Spleen (tissue), 11 donors: ENCODE data around the gene PXK. TPM values are rescaled to one million over a fixed set of nuclear protein-coding genes. Genes with fewer than 3 reads are reported as not detected.
A peak's percentile ranks its signal among the peaks of the same experiment; 100 is the strongest.
"Not testable (repeated sequence)": the region's sequence is repeated elsewhere in the genome, so short reads cannot be mapped to it uniquely, and the experiment has no call there.

ENCODE experiments used
- DNase-seq: peaks from one replicate; pipeline ENCODE4 v3.0.0-alpha.2; 2020
- H3K27ac ChIP-seq, 8 donors: fragments of 200-600 bp; sonication (generic) in 7 of 8; 1 replicate in 4 of 8; 2 replicates in 4 of 8; pipeline versions ENCODE4 v1.5.0 to v1.8.0; 2016 to 2021; ENCODE audit warnings: inconsistent platforms in 4 of 8, mild to moderate bottlenecking in 4 of 8, moderate library complexity in 1 of 8
- H3K27me3 ChIP-seq, 7 donors: fragments of 200-600 bp; sonication (generic) in 6 of 7; replicated peaks in 1 of 7; 1 replicate in 4 of 7; 2 replicates in 3 of 7; pipeline versions ENCODE4 v1.5.0 to v1.8.0; 2016 to 2021; ENCODE audit warnings: inconsistent platforms in 3 of 7, mild to moderate bottlenecking in 1 of 7
- H3K36me3 ChIP-seq, 6 donors: fragments of 200-600 bp; sonication (generic) in 5 of 6; 1 replicate in 4 of 6; 2 replicates in 2 of 6; pipeline versions ENCODE4 v1.5.0 to v1.8.0; 2016 to 2021; ENCODE audit warnings: inconsistent platforms in 2 of 6
- H3K4me1 ChIP-seq, 6 donors: fragments of 200-600 bp; sonication (generic) in 5 of 6; 1 replicate in 3 of 6; 2 replicates in 3 of 6; pipeline versions ENCODE4 v1.5.0 to v1.8.0; 2016 to 2021; ENCODE audit warnings: inconsistent platforms in 3 of 6
- H3K4me3 ChIP-seq, 8 donors: fragments of 200-600 bp; sonication (generic) in 7 of 8; 1 replicate in 4 of 8; 2 replicates in 4 of 8; pipeline versions ENCODE4 v1.5.0 to v1.8.0; 2016 to 2021; ENCODE audit warnings: inconsistent platforms in 4 of 8, mild to moderate bottlenecking in 4 of 8, moderate library complexity in 2 of 8
- H3K9me3 ChIP-seq, 8 donors: fragments of 200-600 bp; sonication (generic) in 7 of 8; 1 replicate in 4 of 8; 2 replicates in 4 of 8; pipeline versions ENCODE4 v1.5.0 to v1.8.0; 2016 to 2021; ENCODE audit warnings: inconsistent platforms in 4 of 8
- CTCF ChIP-seq, 11 experiments: fragments of 200-600 bp in 7 of 11; fragments of 450-650 bp in 4 of 11; sonication (generic) in 4 of 11; IDR thresholded peaks in 8 of 11; conservative IDR thresholded peaks in 3 of 11; 1 replicate in 7 of 11; 2 replicates in 4 of 11; pipeline versions ENCODE4 v1.4.0 to v1.8.0; 2016 to 2021; ENCODE audit warnings: antibody characterized with exemption in 11 of 11, inconsistent platforms in 4 of 11, mild to moderate bottlenecking in 1 of 11
- POLR2A ChIP-seq, 3 donors: fragments of 450-650 bp; IDR thresholded peaks; one replicate each; pipeline ENCODE4 v1.5.1; 2017; ENCODE audit warnings: antibody characterized with exemption in 3 of 3, mild to moderate bottlenecking in 1 of 3
- POLR2AphosphoS5 ChIP-seq, 3 donors: sonication (generic); formaldehyde crosslinking; IDR thresholded peaks; one replicate each; pipeline ENCODE4 v1.5.1; 2017; ENCODE audit warnings: antibody characterized with exemption in 3 of 3
- WGBS, 5 donors: extraction: QIAGEN DNeasy Blood & Tissue Kit in 3 of 5; methylation state at CpG; one replicate each; pipeline versions ENCODE4 v1.1.5 to v1.1.7; 2013 to 2018; 5-methylcytosine and 5-hydroxymethylcytosine counted together
- intact Hi-C: fragments of 100-400 bp; cut with DNase I; formaldehyde crosslinking; loops from one replicate; pipeline ENCODE4 v1.15.0; 2023; ENCODE audit warnings: low total_unique reads
- polyA plus RNA-seq, 3 donors: library from polyadenylated mRNA; stranded (reverse); fragments of 200-250 nt; gene quantifications; one replicate each; pipeline ENCODE4 v1.2.1, GENCODE V29; 2013
- total RNA-seq, 7 donors: library from RNA; depleted of rRNA in 3 of 7; stranded (reverse); fragments of >200 nt in 3 of 7; fragmentation: NEBNext Ultra II Directional in 4 of 7; extraction: Animal tissue kit (Norgen Biotek cat#: 25700) in 4 of 7; gene quantifications; one replicate each; pipeline versions ENCODE4 v1.1.0 to v1.2.1, GENCODE V29; 2016 to 2021
- donor health status: healthy with polysubstance abuse.
- donor health status: DM: no; HTN: no; CAD: no; lungs with moderate emphysema.
- donor health status: DM: no; HTN: no; CAD: no.
- donor health status: Bipolar disorder and iron deficiency.
- donor health status: healthy.
- donor health status: DM: no; HTN: no; CAD: no.
- donor health status: DM: yes; HTN: yes; CAD: no.

Gene PXK
- total and polyA plus RNA-seq, 10 donors, result 19.3 to 80.9 (median 49.7) TPM

GRCh38 chr3:58336135-58336882 lies 3.6 kb downstream of the PXK start:
- 88 to 99% (median 93%) methylated on average over 3 of the region's 3 CpGs for WGBS, 5 donors
- H3K36me3 ChIP-seq, result peaks cover 0 to 35% (median 0%) of the 10 kb centered on the region in 6 donors
- peaks cover 19 to 93% (median 75%) of the 10 kb centered on the region in 6 donors for H3K4me1 ChIP-seq
- peak overlapping the region in 7 of 8 donors; percentile 80 to 94 (median 87) for H3K27ac ChIP-seq
- H3K9me3 ChIP-seq, result no peaks in the 10 kb centered on the region
- H3K4me3 ChIP-seq, result peak overlapping the region in 1 of 8 donors; percentile 30
- no peak for TF ChIP-seq POLR2A (IDR thresholded peaks at IDR 0.05)
- no peak for TF ChIP-seq CTCF (IDR thresholded peaks at IDR 0.05 in 8 of 11, conservative IDR thresholded peaks at IDR 0.05 in 3 of 11)
- DNase-seq, result no peak
- H3K27me3 ChIP-seq, result no peaks in the 10 kb centered on the region
- intact Hi-C loops, result no loop called here

GRCh38 chr3:58337190-58337589 lies 4.5 kb downstream of the PXK start:
- H3K4me1 ChIP-seq, result peaks cover 19 to 93% (median 73%) of the 10 kb centered on the region in 6 donors
- intact Hi-C loops, result no loop called here
- H3K9me3 ChIP-seq, result no peaks in the 10 kb centered on the region
- 77 to 97% (median 93%) methylated on average over 1 of the region's 1 CpG for WGBS, 5 donors
- no peak overlapping the region for H3K4me3 ChIP-seq
- H3K36me3 ChIP-seq, result peaks cover 0 to 43% (median 0%) of the 10 kb centered on the region in 6 donors
- peak overlapping the region in 4 of 8 donors; percentile 87 to 94 (median 90) for H3K27ac ChIP-seq
- no peaks in the 10 kb centered on the region for H3K27me3 ChIP-seq
- no peak for DNase-seq
- TF ChIP-seq POLR2A (IDR thresholded peaks at IDR 0.05), result no peak
- no peak for TF ChIP-seq POLR2AphosphoS5 (IDR thresholded peaks at IDR 0.05)
- no peak for TF ChIP-seq CTCF (IDR thresholded peaks at IDR 0.05 in 8 of 11, conservative IDR thresholded peaks at IDR 0.05 in 3 of 11)

- H3K27me3 ChIP-seq, DNase-seq, intact Hi-C loops, H3K9me3 ChIP-seq: not testable (repeated sequence)
- H3K4me1 ChIP-seq, result peaks cover 12 to 100% (median 72%) of the 10 kb centered on the region in 6 donors
- peaks cover 0 to 63% (median 4%) of the 10 kb centered on the region in 6 donors for H3K36me3 ChIP-seq
- peak overlapping the region in 1 of 8 donors; percentile 30 for H3K4me3 ChIP-seq
- WGBS, 5 donors, result 71 to 88% (median 78%) methylated on average over 12 of the region's 12 CpGs
- peak overlapping the region in 5 of 8 donors; percentile 44 to 94 (median 90) for H3K27ac ChIP-seq
Observed at GRCh38 chr3:58339146-58339545, 6.5 kb downstream of the PXK start.

GRCh38 chr3:58340594-58341244 lies 8.0 kb downstream of the PXK start:
- WGBS, 5 donors, result 79 to 87% (median 81%) methylated on average over 3 of the region's 3 CpGs
- no peak for DNase-seq

More at GRCh38 chr3:58340594-58341244, 8.0 kb downstream of the PXK start:
- Histone ChIP-seq H3K4me3 (no peak overlapping the region), H3K4me1 (peaks cover 6 to 100% (median 66%) of the 10 kb centered on the region in 6 donors), H3K36me3 (peaks cover 0 to 70% (median 4%) of the 10 kb centered on the region in 6 donors), H3K27me3 (no peaks in the 10 kb centered on the region), H3K27ac (peak overlapping the region in 6 of 8 donors; percentile 9 to 91 (median 54)), H3K9me3 (no peaks in the 10 kb centered on the region)
- no peak for TF ChIP-seq CTCF (IDR thresholded peaks at IDR 0.05 in 8 of 11, conservative IDR thresholded peaks at IDR 0.05 in 3 of 11)
- TF ChIP-seq POLR2A (IDR thresholded peaks at IDR 0.05), result no peak
- TF ChIP-seq POLR2AphosphoS5 (IDR thresholded peaks at IDR 0.05), result no peak
- intact Hi-C loops, result no loop called here
